ENCODE data around the gene SCAMP5. TPM values are rescaled to one million over a fixed set of nuclear protein-coding genes. Genes with fewer than 3 reads are reported as not detected.

The SCAMP5 gene
- total RNA-seq, 1 experiment from 2014 or later = 70.1 TPM

DNA sequence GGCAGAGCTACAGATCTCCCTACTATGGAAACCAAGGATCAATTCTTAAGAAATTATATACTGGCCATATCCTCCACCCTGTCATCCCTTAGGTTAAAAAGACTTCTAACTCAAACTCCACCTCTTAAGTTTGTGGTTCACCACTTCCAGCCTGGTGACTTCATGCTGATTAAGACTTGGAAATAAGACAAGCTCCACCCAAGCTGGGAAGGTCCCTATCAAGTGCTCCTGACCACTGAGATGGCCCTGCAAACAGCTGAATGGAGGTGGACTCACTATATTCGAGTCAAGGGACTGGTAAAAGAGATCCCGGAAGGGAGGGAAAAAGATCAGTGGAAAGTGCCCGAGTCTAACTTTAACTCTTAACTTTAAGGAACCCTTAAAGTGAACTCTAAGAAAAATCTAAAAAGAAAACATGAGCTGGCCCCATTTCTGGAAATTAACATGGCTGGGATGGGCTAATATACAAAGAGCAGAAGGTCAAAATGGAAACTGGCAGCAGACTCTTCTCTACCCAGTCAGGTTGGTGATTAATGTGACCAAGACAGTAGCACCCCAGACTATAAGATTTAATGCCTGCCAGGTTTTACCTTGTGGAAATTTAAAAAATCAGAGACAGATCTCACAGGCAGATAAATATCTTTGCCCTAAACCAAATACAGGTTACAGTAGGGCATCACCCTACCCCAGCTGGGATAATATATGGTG, 71.9 kb downstream of the SCAMP5 start:
- CTCF ChIA-PET = interaction anchor here (0.6 kb wide), 1 partner anchor 135 kb away, joined by 3 read pairs; the partner anchor contains the start of gene C15orf39
- H3K4me3 Mint-ChIP-seq = no peak overlapping the region

DNA sequence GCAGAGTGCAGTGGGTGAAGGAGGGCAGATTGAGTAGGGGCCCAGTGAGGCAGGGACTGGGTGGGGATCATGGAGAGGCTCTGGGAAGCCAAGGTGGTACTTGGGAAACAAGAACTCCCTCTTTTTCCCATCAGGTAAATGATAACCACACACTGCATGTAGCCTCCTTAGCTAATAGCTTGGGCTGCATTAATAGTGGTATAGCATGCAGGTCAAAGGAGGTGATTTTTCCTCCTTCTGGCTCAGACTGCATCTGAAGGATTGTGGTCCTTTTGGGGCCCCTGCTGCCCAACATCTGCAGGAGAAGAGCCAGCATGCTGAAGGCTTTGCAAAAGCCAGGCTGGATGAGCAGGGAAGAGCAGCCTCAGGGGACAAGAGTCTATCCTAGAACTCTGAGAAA, 73.4 kb downstream of the SCAMP5 start:
- no peak overlapping the region for H3K4me3 Mint-ChIP-seq
- CTCF ChIA-PET = no interaction called here
- TF ChIP-seq ZNF121 (CRISPR knock-in tag; IDR thresholded peaks at IDR 0.05) = no peak
- TF ChIP-seq, protein P1, sequence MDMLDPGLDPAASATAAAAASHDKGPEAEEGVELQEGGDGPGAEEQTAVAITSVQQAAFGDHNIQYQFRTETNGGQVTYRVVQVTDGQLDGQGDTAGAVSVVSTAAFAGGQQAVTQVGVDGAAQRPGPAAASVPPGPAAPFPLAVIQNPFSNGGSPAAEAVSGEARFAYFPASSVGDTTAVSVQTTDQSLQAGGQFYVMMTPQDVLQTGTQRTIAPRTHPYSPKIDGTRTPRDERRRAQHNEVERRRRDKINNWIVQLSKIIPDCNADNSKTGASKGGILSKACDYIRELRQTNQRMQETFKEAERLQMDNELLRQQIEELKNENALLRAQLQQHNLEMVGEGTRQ (CRISPR knock-in tag; IDR thresholded peaks at IDR 0.05) = no peak
- no peak for TF ChIP-seq RELA (CRISPR knock-in tag; IDR thresholded peaks at IDR 0.05; ENCODE audit: borderline replicate concordance)
- TF ChIP-seq, protein P2, sequence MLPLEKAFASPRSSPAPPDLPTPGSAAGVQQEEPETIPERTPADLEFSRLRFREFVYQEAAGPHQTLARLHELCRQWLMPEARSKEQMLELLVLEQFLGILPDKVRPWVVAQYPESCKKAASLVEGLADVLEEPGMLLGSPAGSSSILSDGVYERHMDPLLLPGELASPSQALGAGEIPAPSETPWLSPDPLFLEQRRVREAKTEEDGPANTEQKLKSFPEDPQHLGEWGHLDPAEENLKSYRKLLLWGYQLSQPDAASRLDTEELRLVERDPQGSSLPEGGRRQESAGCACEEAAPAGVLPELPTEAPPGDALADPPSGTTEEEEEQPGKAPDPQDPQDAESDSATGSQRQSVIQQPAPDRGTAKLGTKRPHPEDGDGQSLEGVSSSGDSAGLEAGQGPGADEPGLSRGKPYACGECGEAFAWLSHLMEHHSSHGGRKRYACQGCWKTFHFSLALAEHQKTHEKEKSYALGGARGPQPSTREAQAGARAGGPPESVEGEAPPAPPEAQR (CRISPR knock-in tag; IDR thresholded peaks at IDR 0.05) = no peak
- no peak for TF ChIP-seq CREB1 (CRISPR knock-in tag; IDR thresholded peaks at IDR 0.05)
- TF ChIP-seq, protein P3, sequence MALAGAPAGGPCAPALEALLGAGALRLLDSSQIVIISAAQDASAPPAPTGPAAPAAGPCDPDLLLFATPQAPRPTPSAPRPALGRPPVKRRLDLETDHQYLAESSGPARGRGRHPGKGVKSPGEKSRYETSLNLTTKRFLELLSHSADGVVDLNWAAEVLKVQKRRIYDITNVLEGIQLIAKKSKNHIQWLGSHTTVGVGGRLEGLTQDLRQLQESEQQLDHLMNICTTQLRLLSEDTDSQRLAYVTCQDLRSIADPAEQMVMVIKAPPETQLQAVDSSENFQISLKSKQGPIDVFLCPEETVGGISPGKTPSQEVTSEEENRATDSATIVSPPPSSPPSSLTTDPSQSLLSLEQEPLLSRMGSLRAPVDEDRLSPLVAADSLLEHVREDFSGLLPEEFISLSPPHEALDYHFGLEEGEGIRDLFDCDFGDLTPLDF (CRISPR knock-in tag; IDR thresholded peaks at IDR 0.05) = no peak
- TF ChIP-seq ZNF416 (CRISPR knock-in tag; IDR thresholded peaks at IDR 0.05) = no peak
- TF ChIP-seq, protein P4, sequence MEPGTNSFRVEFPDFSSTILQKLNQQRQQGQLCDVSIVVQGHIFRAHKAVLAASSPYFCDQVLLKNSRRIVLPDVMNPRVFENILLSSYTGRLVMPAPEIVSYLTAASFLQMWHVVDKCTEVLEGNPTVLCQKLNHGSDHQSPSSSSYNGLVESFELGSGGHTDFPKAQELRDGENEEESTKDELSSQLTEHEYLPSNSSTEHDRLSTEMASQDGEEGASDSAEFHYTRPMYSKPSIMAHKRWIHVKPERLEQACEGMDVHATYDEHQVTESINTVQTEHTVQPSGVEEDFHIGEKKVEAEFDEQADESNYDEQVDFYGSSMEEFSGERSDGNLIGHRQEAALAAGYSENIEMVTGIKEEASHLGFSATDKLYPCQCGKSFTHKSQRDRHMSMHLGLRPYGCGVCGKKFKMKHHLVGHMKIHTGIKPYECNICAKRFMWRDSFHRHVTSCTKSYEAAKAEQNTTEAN (CRISPR knock-in tag; IDR thresholded peaks at IDR 0.05) = no peak
- no peak for TF ChIP-seq SP1 (CRISPR knock-in tag; conservative IDR thresholded peaks at IDR 0.05)

More for the DNA sequence above, 71.9 kb downstream of the SCAMP5 start:
- DNase-seq (ENCODE audit: low spot score) = no peak
- TF ChIP-seq, protein P5, sequence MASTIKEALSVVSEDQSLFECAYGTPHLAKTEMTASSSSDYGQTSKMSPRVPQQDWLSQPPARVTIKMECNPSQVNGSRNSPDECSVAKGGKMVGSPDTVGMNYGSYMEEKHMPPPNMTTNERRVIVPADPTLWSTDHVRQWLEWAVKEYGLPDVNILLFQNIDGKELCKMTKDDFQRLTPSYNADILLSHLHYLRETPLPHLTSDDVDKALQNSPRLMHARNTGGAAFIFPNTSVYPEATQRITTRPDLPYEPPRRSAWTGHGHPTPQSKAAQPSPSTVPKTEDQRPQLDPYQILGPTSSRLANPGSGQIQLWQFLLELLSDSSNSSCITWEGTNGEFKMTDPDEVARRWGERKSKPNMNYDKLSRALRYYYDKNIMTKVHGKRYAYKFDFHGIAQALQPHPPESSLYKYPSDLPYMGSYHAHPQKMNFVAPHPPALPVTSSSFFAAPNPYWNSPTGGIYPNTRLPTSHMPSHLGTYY (CRISPR knock-in tag; IDR thresholded peaks at IDR 0.05) = no peak
- no peak for TF ChIP-seq GRHL2 (CRISPR knock-in tag; IDR thresholded peaks at IDR 0.05; ENCODE audit: insufficient replicate concordance, severe bottlenecking)
- TF ChIP-seq MXD4 (CRISPR knock-in tag; IDR thresholded peaks at IDR 0.05; ENCODE audit: borderline replicate concordance) = no peak
- no peak for TF ChIP-seq RORB (CRISPR knock-in tag; IDR thresholded peaks at IDR 0.05)
- TF ChIP-seq NFATC4 (CRISPR knock-in tag; IDR thresholded peaks at IDR 0.05) = no peak
- no peak for TF ChIP-seq JAZF1 (CRISPR knock-in tag; IDR thresholded peaks at IDR 0.05)
- TF ChIP-seq, protein P6, sequence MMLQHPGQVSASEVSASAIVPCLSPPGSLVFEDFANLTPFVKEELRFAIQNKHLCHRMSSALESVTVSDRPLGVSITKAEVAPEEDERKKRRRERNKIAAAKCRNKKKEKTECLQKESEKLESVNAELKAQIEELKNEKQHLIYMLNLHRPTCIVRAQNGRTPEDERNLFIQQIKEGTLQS (CRISPR knock-in tag; conservative IDR thresholded peaks at IDR 0.05) = no peak
- no peak for TF ChIP-seq KAT7 (CRISPR knock-in tag; IDR thresholded peaks at IDR 0.05; ENCODE audit: borderline replicate concordance)
- TF ChIP-seq, protein P7, sequence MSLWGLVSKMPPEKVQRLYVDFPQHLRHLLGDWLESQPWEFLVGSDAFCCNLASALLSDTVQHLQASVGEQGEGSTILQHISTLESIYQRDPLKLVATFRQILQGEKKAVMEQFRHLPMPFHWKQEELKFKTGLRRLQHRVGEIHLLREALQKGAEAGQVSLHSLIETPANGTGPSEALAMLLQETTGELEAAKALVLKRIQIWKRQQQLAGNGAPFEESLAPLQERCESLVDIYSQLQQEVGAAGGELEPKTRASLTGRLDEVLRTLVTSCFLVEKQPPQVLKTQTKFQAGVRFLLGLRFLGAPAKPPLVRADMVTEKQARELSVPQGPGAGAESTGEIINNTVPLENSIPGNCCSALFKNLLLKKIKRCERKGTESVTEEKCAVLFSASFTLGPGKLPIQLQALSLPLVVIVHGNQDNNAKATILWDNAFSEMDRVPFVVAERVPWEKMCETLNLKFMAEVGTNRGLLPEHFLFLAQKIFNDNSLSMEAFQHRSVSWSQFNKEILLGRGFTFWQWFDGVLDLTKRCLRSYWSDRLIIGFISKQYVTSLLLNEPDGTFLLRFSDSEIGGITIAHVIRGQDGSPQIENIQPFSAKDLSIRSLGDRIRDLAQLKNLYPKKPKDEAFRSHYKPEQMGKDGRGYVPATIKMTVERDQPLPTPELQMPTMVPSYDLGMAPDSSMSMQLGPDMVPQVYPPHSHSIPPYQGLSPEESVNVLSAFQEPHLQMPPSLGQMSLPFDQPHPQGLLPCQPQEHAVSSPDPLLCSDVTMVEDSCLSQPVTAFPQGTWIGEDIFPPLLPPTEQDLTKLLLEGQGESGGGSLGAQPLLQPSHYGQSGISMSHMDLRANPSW (CRISPR knock-in tag; conservative IDR thresholded peaks at IDR 0.05; ENCODE audit: low read depth) = no peak
- TF ChIP-seq, protein P8, sequence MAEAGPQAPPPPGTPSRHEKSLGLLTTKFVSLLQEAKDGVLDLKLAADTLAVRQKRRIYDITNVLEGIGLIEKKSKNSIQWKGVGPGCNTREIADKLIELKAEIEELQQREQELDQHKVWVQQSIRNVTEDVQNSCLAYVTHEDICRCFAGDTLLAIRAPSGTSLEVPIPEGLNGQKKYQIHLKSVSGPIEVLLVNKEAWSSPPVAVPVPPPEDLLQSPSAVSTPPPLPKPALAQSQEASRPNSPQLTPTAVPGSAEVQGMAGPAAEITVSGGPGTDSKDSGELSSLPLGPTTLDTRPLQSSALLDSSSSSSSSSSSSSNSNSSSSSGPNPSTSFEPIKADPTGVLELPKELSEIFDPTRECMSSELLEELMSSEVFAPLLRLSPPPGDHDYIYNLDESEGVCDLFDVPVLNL (CRISPR knock-in tag; IDR thresholded peaks at IDR 0.05; ENCODE audit: borderline replicate concordance, low read depth) = no peak
- TF ChIP-seq HMGA2 (CRISPR knock-in tag; IDR thresholded peaks at IDR 0.05) = no peak
- no peak for TF ChIP-seq IRF2 (CRISPR knock-in tag; IDR thresholded peaks at IDR 0.05; ENCODE audit: borderline replicate concordance, low read depth)
- TF ChIP-seq, protein P4 (CRISPR knock-in tag; IDR thresholded peaks at IDR 0.05) = no peak
- Mint-ChIP-seq H3K36me3 (peaks cover 7% of the 10 kb centered on the region), H3K9me3 (peaks cover 9% of the 10 kb centered on the region), H3K4me1 (peaks cover 19% of the 10 kb centered on the region), H3K27ac (no peak overlapping the region), H3K27me3 (ENCODE audit: low read depth) (peaks cover 24% of the 10 kb centered on the region)
- POLR2A ChIA-PET = interaction anchor here (1.5 kb wide), 1 partner anchor 90 kb away, joined by 3 read pairs; no protein-coding TSS in a partner anchor
- ATAC-seq = no peak

More for the DNA sequence above, 73.4 kb downstream of the SCAMP5 start:
- DNase-seq (ENCODE audit: low spot score) (no peak), ATAC-seq (no peak)
- H3K4me1 Mint-ChIP-seq = peaks cover 14% of the 10 kb centered on the region
- POLR2A ChIA-PET = no interaction called here
- peaks cover 24% of the 10 kb centered on the region for H3K27me3 Mint-ChIP-seq (ENCODE audit: low read depth)
- H3K36me3 Mint-ChIP-seq = peaks cover 7% of the 10 kb centered on the region
- peaks cover 9% of the 10 kb centered on the region for H3K9me3 Mint-ChIP-seq
- H3K27ac Mint-ChIP-seq = no peak overlapping the region

All from WTC11 (cell line).